ENCODE measurements around the gene NTHL1.
A peak's percentile ranks its signal among the peaks of the same experiment; 100 is the strongest.

NTHL1 gene

GRCh38 chr16:2047330-2048115, at the start of gene NTHL1, which contains the start of gene TSC2:
Gene NTHL1, minus strand, starts transcription at chr16:2047834. Its CDS starts 11 bp downstream, at chr16:2047823.
Gene TSC2, plus strand, starts transcription at chr16:2047985. Its CDS starts 631 bp downstream, at chr16:2048616.
- peak; percentile 91 for DNase-seq (ENCODE audit: low read depth in 2 of 3, low spot score in 1 of 3)

GRCh38 chr16:2096853-2097595, 49.4 kb upstream of the NTHL1 start:
- no peak for DNase-seq (ENCODE audit: low read depth in 2 of 3, low spot score in 1 of 3)

GRCh38 chr16:2095918-2096582, 48.4 kb upstream of the NTHL1 start:
- DNase-seq (ENCODE audit: low read depth in 2 of 3, low spot score in 1 of 3): no peak

- DNase-seq (ENCODE audit: low read depth in 2 of 3, low spot score in 1 of 3): no peak
Observed at GRCh38 chr16:2095315-2095853, 47.8 kb upstream of the NTHL1 start.

- no peak for DNase-seq (ENCODE audit: low read depth in 2 of 3, low spot score in 1 of 3)
Observed at GRCh38 chr16:2093793-2094192, 46.2 kb upstream of the NTHL1 start.

GRCh38 chr16:2092866-2093265, 45.2 kb upstream of the NTHL1 start:
- DNase-seq (ENCODE audit: low read depth in 2 of 3, low spot score in 1 of 3): no peak

- DNase-seq (ENCODE audit: low read depth in 2 of 3, low spot score in 1 of 3): no peak
Observed at GRCh38 chr16:2092256-2092620, 44.6 kb upstream of the NTHL1 start.

- no peak for DNase-seq (ENCODE audit: low read depth in 2 of 3, low spot score in 1 of 3)
Observed at GRCh38 chr16:2091547-2092255, 44.1 kb upstream of the NTHL1 start.

- peak in 2 of 3 donors; percentile 6 to 21 for DNase-seq (ENCODE audit: low read depth in 2 of 3, low spot score in 1 of 3)
Observed at GRCh38 chr16:2090777-2091546, 43.3 kb upstream of the NTHL1 start.

- DNase-seq (ENCODE audit: low read depth in 2 of 3, low spot score in 1 of 3): no peak
Observed at GRCh38 chr16:2090481-2090776, 42.8 kb upstream of the NTHL1 start.

- DNase-seq (ENCODE audit: low read depth in 2 of 3, low spot score in 1 of 3): no peak
Observed at GRCh38 chr16:2089706-2090480, 42.3 kb upstream of the NTHL1 start.

GRCh38 chr16:2088759-2089358, 41.2 kb upstream of the NTHL1 start:
- DNase-seq (ENCODE audit: low read depth in 2 of 3, low spot score in 1 of 3): no peak

GRCh38 chr16:2087748-2088631, 40.4 kb upstream of the NTHL1 start:
- DNase-seq (ENCODE audit: low read depth in 2 of 3, low spot score in 1 of 3): no peak

GRCh38 chr16:2086812-2087747, 39.4 kb upstream of the NTHL1 start:
- no peak for DNase-seq (ENCODE audit: low read depth in 2 of 3, low spot score in 1 of 3)

GRCh38 chr16:2086106-2086742, 38.6 kb upstream of the NTHL1 start:
- DNase-seq (ENCODE audit: low read depth in 2 of 3, low spot score in 1 of 3): no peak

GRCh38 chr16:2085669-2086068, 38.0 kb upstream of the NTHL1 start:
- DNase-seq (ENCODE audit: low read depth in 2 of 3, low spot score in 1 of 3): no peak

Measured in stimulated activated CD4-positive, alpha-beta T cell treated with anti-CD3 and anti-CD28 coated beads, Interleukin-12 subunit alpha, Interleukin-12 subunit beta, amount 100 ng/mL, for 48 hours (primary cell).